HL-60 (cell line): ENCODE results near the gene SELENOK.
"Not testable (repeated sequence)": the region's sequence is repeated elsewhere in the genome, so short reads cannot be mapped to it uniquely, and the experiment has no call there.

ENCODE experiments used
- DNase-seq, 2 experiments: peaks; one replicate each; pipeline ENCODE4 v3.0.0-alpha.2; 2010 to 2020; ENCODE audit warnings: low read depth in 1 of 2, low spot score in 1 of 2
- H3K27ac ChIP-seq: fragments of 250-450 bp; sonication (Bioruptor Pico); replicated peaks from 2 replicates; pipeline ENCODE4 v1.5.1; 2020; ENCODE audit warnings: mild to moderate bottlenecking, moderate library complexity
- H3K27me3 ChIP-seq: fragments of 250-450 bp; sonication (Bioruptor Pico); 2 replicates; pipeline ENCODE4 v1.5.1; 2021; ENCODE audit warnings: mild to moderate bottlenecking, moderate library complexity; ENCODE audit not compliant: insufficient read depth, poor library complexity, severe bottlenecking
- H3K4me3 ChIP-seq: replicated peaks from 2 replicates; pipeline ENCODE4 v1.5.1; 2011; ENCODE audit warnings: mild to moderate bottlenecking, control low read depth, low read length; ENCODE audit not compliant: insufficient read depth
- GABPA ChIP-seq: IDR thresholded peaks from 2 replicates; pipeline ENCODE4 v1.6.1; 2012; ENCODE audit warnings: low read depth
- POLR2AphosphoS5 ChIP-seq: IDR thresholded peaks from 2 replicates; pipeline ENCODE4 v1.6.1; 2012; ENCODE audit warnings: low read depth
- SPI1 ChIP-seq: IDR thresholded peaks from 2 replicates; pipeline ENCODE4 v1.6.1; 2012; ENCODE audit warnings: low read depth, mild to moderate bottlenecking, borderline replicate concordance
- TF ChIP-seq, protein P1 (sequence below): IDR thresholded peaks from 2 replicates; pipeline ENCODE4 v1.6.1; 2012; ENCODE audit warnings: low read depth; ENCODE audit not compliant: insufficient replicate concordance
- TF ChIP-seq, protein P2 (sequence below): IDR thresholded peaks from one replicate; pipeline ENCODE4 v1.5.1; 2011; ENCODE audit warnings: low read length, control low read depth, inconsistent platforms; ENCODE audit not compliant: insufficient read depth

SELENOK gene

DNA sequence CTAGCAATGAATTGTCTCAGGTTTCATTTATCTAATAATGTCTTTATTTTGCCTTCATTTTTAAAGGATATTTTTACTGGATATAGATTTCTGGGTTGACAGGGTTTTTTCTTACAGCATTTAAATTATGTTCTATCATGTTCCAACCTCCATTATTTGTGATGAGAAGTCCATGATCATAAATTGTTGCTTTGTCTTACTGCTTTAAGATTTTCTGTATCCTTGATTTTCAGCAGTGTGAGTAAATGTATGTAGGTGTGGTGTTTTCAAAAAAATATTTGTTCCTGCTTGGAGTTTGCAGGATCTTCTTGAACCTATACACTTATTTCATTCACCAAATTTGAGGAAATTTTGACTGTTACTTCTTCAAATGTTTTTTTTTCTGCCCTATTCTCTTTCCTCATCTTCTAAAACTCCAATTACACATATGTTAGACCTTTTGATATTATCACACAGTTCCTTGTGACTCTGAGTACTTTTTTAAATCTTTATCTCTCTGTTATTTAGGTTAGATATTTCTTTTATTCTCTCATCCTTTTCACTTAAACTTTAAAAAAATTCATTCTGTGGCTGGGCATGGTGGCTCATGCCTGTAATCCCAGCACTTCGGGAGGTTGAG is 43.7 kb upstream of the SELENOK start:
- no peak for TF ChIP-seq SPI1
- TF ChIP-seq, protein P1, sequence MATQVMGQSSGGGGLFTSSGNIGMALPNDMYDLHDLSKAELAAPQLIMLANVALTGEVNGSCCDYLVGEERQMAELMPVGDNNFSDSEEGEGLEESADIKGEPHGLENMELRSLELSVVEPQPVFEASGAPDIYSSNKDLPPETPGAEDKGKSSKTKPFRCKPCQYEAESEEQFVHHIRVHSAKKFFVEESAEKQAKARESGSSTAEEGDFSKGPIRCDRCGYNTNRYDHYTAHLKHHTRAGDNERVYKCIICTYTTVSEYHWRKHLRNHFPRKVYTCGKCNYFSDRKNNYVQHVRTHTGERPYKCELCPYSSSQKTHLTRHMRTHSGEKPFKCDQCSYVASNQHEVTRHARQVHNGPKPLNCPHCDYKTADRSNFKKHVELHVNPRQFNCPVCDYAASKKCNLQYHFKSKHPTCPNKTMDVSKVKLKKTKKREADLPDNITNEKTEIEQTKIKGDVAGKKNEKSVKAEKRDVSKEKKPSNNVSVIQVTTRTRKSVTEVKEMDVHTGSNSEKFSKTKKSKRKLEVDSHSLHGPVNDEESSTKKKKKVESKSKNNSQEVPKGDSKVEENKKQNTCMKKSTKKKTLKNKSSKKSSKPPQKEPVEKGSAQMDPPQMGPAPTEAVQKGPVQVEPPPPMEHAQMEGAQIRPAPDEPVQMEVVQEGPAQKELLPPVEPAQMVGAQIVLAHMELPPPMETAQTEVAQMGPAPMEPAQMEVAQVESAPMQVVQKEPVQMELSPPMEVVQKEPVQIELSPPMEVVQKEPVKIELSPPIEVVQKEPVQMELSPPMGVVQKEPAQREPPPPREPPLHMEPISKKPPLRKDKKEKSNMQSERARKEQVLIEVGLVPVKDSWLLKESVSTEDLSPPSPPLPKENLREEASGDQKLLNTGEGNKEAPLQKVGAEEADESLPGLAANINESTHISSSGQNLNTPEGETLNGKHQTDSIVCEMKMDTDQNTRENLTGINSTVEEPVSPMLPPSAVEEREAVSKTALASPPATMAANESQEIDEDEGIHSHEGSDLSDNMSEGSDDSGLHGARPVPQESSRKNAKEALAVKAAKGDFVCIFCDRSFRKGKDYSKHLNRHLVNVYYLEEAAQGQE, result no peak
- TF ChIP-seq, protein P2, sequence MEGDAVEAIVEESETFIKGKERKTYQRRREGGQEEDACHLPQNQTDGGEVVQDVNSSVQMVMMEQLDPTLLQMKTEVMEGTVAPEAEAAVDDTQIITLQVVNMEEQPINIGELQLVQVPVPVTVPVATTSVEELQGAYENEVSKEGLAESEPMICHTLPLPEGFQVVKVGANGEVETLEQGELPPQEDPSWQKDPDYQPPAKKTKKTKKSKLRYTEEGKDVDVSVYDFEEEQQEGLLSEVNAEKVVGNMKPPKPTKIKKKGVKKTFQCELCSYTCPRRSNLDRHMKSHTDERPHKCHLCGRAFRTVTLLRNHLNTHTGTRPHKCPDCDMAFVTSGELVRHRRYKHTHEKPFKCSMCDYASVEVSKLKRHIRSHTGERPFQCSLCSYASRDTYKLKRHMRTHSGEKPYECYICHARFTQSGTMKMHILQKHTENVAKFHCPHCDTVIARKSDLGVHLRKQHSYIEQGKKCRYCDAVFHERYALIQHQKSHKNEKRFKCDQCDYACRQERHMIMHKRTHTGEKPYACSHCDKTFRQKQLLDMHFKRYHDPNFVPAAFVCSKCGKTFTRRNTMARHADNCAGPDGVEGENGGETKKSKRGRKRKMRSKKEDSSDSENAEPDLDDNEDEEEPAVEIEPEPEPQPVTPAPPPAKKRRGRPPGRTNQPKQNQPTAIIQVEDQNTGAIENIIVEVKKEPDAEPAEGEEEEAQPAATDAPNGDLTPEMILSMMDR, result no peak
- TF ChIP-seq POLR2AphosphoS5, result no peak
- no peak for TF ChIP-seq GABPA
- no peak for DNase-seq
- no peak overlapping the region for H3K27ac ChIP-seq
- H3K4me3 ChIP-seq, result no peak overlapping the region
- no peaks in the 10 kb centered on the region for H3K27me3 ChIP-seq

DNA sequence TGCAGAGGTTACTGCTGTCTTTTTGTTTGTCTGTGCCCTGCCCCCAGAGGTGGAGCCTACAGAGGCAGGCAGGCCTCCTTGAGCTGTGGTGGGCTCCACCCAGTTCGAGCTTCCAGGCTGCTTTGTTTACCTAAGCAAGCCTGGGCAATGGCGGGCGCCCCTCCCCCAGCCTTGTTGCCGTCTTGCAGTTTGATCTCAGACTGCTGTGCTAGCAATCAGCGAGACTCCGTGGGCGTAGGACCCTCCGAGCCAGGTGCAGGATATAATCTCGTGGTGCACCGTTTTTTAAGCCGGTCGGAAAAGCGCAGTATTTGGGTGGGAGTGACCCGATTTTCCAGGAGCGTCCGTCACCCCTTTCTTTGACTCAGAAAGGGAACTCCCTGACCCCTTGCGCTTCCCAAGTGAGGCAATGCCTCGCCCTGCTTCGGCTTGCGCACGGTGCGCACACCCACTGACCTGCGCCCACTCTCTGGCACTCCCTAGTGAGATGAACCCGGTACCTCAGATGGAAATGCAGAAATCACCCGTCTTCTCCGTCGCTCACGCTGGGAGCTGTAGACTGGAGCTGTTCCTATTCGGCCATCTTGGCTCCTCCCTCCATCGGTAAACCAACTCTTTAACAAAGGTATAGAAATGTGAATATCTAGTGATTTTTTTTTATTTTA is 35.7 kb upstream of the SELENOK start:
- H3K4me3 ChIP-seq, H3K27me3 ChIP-seq, H3K27ac ChIP-seq, DNase-seq: not testable (repeated sequence)

DNA sequence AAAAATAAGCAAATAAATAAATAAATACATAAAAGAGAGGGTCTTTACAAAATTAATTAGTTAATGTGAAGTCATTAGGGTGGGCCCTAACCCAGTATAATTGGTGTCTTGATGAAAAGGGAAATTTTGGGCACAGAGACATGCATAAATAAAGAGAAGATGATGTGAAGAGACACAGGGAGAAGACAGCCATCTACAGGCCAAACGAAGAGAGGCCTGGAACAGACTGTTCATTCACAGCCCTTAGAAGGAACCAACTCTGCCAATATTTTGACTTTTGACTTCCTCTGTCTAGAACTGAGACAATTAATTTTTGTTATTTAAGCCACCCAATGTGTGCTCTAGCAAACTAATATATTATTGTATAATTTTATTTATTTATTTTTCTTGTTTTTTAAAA is 29.6 kb upstream of the SELENOK start:
- 0 out of 2 replicates have a peak, but pooled peaks have one; percentile 4 for TF ChIP-seq SPI1
- TF ChIP-seq, protein P2, result peak; percentile 1
- TF ChIP-seq, protein P1, result no peak
- no peak for TF ChIP-seq GABPA
- no peak for TF ChIP-seq POLR2AphosphoS5
- H3K27me3 ChIP-seq, result no peaks in the 10 kb centered on the region
- no peak overlapping the region for H3K4me3 ChIP-seq
- DNase-seq, result peak in 1 of 2 experiments; percentile 21
- H3K27ac ChIP-seq, result no peak overlapping the region

DNA sequence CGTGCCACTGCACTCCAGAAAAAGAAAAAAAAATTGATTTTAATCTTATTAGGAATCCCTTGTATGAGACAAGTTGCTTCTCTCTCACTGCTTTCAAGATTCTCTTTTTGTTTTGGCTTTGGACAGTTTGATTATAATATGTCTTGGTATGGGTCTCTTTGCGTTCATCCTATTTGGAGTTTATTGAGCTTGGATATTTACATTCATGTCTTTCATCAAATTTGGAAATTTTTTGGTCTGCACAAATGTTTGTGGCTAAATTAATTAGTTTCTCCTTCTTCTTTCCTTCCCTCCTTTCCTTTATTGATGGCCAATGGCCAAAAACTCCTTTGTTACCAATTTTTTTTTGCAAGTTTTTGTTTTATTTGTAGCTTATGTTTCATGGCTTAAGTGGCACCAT is 28.1 kb upstream of the SELENOK start:
- DNase-seq, result no peak
- TF ChIP-seq GABPA (no peak), SPI1 (no peak), POLR2AphosphoS5 (no peak)
- TF ChIP-seq, protein P2, result no peak
- TF ChIP-seq, protein P1, result no peak
- Histone ChIP-seq H3K27me3 (no peaks in the 10 kb centered on the region), H3K4me3 (no peak overlapping the region), H3K27ac (no peak overlapping the region)
